HG03066 (cell line): ENCODE results near the gene POLR3C.
A peak's percentile ranks its signal among the peaks of the same experiment; 100 is the strongest.
"Not testable (repeated sequence)": the region's sequence is repeated elsewhere in the genome, so short reads cannot be mapped to it uniquely, and the experiment has no call there.

Experiments
- ATAC-seq: cut with Tn5 transposase; IDR thresholded peaks from one replicate; pipeline ENCODE4 v1.9.1; 2021; ENCODE audit warnings: low read depth; ENCODE audit not compliant: unreplicated experiment

The POLR3C gene

DNA sequence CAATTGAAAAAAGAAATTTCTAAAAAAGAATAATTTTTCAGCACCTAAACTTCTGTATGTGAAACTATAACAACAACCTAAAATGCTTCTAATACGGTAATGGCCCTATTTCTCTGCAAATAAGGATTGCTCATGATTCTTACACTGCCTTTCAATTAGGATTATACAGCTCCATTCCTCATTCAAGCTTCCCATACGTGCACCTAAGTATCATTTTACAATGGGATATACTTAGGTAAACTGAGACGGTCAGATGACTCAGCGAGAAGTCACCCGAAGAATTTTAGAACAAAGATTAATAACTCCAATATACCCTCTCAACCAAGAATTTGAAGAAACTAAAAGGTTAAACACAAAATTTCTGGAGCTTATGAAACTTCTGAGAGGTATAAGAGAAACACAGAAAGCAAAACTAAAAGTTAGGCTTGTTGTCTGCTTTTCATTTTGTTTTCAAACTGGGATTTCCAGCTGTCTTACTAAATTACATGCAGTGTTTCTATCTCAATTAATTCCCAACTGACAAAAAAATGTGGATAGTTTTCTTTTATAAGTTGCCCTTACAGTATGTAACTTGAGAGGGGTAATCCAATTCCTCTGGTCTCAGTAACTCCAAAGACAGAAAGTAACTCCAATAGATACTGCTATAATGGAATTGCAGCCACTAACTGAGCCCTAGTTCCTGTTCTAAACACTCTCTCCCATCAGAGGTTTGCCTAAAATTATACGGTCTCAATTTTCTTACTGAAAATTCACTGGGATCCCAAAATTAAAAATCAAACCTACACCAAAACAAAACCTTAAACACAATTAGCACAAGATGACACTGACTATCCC, 10.8 kb upstream of the POLR3C start:
- not testable (repeated sequence) for ATAC-seq

DNA sequence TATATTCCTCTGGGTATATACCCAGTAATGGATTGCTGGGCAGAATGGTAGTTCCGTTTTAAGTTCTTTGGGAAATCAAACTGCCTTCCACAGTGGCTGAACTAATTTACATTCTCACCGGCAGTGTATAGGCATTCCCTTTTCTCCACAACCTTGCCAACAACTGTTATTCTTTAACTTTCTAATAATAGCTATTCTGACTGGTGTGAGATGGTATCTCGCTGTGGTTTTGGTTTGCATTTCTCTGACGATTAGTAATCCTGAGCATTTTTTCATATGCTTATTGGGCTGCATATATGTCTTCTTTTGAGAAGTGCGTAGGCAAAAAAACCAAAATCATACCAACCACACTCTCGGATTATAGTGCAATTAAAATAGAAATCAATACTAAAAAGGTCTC, 5.9 kb upstream of the POLR3C start:
- not testable (repeated sequence) for ATAC-seq

DNA sequence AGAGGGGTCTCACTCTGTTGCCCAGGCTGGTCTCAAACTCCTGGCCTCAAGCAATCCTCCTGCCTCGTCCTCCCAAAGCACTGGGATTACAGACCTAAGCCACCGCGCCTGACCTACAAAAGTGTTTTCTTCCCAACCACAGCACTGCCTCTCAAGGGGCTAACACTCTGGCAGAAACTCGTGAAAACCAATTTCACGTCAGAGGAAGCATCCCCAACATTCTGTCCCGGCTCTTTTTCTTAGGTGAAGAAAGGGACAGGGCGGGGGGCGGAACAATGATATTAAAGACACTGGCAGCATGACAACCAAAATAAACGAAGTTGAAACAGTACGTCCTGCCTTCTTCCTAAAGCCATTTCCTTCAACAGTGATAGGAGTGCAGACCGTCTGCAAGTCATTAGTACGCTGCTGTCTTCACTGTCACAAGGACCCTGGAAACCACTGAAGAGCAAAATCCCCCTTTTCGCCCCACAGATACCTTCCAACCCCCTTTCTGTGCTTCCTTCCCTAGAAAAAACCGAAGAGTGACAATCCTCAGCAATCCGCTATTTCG, 1.1 kb upstream of the POLR3C start:
- ATAC-seq, result not testable (repeated sequence)

DNA sequence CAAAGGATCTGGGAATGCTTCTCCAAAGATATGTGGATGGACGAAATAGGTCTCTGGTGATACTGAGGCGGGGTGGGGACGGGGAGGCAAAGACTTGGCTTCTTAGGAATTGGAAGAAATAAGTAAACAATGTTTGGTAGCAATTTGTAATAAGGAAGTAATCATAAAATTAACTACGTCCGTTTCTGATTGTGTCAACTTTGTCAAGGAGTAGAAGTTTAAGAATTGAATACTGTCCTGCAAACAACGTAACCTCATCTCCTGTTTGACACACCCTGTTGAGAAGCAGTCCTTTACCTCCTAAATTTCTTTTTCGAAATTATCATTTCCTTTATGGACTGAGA, 471 bp downstream of the POLR3C start:
- ATAC-seq, result no peak

DNA sequence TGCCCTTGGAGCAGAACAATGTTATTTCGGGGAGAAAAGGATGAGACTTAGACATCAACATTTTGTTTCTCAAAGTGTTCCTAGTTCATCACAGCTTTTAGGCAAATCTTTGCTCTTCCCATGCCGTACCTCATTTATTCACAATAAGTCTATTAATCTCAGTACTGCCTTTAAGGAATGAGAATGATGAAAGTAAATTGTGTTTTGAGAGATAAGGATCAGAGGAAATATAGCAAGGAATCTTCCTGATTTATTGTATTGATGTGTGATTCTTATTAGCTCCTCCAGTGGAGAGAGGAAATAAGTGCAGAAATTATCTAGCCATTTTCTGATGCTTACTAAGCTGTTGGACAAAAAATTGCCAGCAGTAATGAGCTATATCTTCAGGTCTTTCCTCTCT, 2.0 kb downstream of the POLR3C start:
- no peak for ATAC-seq

DNA sequence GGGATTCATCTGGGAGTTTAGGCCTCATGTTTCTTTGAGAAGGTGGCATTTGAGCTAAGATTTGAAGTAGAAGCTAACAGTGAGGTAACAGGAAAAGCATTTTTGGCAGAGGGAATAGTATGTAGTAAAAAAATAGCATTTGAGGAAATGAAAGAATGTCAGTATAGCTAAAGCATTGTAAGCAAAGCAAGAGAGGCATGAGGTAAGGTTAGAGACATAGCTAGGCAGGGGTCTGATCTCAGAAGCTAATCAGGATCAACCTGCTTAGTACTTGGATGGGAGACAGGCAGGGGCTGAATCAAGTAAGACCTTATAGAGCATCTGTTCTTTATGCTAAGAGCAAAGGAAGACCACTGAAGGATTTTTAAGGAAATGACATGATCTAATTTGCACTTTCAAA, 4.0 kb downstream of the POLR3C start:
- no peak for ATAC-seq

DNA sequence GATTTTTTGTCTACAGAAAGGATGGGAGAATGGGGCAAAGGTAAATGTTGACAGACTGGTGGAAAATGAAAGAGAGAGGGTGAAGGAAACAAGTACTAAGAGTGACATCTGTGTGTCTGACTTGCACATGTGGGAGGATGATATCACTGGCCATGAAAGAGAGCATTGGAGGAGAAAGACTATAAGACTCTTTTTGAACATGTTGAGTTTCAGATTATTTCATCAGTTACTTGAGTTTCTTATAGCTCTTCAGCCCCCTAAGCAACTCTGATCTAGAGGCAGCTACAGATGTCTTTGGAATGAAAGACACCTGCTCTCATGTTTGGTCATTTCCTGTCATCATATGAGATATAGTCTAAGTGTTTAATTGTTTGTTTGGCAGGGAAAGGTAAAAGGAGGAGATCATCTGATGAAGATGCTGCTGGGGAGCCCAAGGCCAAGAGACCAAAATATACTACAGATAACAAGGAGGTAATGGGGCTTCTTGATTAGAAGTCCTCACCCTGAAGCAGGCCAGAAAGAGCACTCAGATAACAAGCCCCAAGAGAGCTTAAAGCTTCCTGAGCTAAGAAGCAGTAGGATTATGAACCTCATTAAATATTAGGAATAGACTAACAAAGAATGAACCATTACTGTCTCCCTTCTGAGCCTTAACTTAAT, 4.5 kb downstream of the POLR3C start:
- ATAC-seq, result no peak

DNA sequence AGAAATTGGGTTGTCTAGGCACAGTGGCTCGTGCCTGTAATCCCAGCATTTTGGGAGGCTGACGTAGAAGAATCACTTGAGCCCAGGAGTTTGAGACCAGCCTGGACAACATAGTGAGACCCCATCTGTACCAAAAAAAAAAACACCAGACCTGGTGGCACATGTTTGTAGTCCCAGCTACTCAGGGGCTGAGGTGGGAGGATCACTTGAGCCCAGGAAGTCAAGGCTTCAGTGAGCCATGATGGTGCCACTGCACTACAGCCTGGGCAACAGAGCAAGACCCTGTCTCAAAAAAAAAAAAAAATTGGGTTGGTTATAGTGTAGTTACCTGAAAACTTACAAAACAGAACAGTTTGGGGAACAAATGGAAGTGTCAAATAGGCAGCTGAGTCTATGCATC, 6.8 kb downstream of the POLR3C start:
- not testable (repeated sequence) for ATAC-seq

DNA sequence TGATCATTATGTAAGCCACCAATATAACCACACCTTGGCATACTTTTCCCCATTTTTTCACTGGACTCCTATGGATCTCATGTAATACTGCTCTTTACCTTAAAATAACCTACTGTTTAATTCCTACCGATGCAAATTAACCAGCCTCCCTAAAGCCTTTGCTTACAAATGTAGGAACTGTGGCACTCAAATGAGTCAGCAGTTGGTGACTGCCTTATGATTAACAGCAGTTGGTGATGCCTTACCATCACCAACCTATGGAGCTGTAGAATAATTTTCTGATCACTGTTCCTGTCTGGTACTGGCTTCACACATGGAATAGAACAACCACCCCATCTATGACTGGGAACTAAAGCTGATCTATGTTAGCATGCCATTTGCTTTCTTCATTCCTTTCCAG, 13.7 kb downstream of the POLR3C start:
- no peak for ATAC-seq

DNA sequence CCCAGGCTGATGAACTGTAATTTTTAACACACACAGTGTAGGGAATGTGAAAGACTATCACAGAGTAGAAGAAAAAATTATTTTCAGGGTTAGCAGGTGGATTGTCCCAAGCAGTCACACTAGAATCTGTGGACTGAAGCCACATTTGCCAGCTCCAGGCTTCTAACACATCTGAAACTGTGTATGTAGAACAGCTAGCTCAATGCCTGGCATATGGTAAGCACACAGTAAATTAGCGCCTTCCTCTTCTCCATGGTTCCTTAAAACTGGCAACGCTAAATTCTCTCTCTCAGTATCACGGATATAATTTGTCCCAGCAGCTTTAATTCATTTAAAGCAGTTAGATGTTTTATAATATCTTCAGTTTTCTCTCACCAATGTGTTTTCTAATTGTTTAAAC, 19.0 kb downstream of the POLR3C start:
- no peak for ATAC-seq

DNA sequence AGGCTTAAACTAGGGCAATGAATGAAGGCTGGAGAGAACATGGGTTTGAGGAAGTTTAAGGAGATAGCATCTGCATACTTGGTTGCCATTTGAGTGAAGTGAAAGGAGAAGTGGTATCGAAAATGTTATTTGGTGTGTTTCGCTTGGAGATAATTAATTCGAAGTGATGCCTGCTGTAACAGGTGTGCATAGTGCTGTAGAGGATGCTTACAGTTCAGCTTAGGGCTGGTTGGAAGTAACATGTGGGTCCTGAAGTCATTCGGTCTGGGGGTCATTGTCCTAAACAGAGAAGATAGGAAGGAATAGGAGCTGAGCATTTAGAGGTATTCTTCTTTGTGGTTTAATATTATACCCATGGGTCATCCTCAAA, 21.1 kb downstream of the POLR3C start:
- peak; percentile 69 for ATAC-seq

DNA sequence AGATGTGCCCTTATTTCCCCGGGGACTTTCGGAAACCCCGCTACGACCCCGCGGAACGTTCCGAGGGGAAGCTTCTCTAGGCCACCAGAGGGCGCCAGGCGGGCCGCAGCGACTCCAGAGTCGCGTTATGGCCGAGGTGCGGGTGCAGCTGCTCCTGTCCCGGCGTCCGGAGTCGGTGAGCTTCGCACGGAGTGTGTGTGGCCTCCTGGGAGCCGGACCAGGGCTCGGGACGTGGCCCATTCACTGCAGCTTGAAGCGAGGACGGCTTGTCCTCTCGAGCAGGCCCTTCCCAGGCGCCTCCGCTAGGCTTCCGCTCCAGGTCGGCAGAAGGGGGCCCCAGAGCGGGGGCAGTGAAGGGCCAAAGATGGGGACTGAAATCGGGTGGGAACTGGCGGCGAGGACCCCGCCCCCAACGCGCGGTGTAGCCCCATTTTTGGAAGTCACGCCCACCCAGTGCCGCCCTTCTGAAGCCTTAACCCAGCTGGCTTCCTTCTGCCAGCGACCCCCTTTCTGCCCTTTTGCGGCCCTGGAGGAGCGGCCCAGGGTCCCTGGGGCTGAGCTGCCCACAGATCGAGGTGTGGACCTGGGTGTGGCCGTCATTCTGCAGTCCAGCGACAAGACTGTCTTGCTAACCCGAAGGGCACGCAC, 21.6 kb downstream of the POLR3C start, which contains the start of gene NUDT17:
TSS of gene NUDT17 (plus strand) at position 117 of the 648 bp plus-strand sequence. CDS start at position 128, 11 bp downstream.
- ATAC-seq, result peak; percentile 58

DNA sequence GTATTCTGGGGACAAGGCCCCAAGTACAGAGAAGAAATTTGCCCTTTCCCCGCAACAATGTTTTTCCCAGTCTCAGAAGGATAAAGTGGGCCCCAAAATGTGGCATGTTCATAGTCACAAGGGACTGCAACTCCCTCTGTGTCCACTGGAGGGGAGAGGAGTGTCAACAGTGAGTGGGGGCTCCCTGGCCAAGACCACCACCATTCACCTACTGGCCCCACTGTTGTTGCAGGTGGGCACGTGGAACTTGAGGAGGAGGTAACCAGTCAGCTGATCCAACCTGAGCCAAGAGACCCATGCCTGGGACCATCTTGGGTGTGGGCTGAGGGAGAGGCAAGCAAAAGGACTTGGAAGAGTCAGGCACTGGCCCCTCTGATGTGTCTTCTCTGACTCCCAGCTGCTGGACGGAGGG, 22.2 kb downstream of the POLR3C start:
- no peak for ATAC-seq

DNA sequence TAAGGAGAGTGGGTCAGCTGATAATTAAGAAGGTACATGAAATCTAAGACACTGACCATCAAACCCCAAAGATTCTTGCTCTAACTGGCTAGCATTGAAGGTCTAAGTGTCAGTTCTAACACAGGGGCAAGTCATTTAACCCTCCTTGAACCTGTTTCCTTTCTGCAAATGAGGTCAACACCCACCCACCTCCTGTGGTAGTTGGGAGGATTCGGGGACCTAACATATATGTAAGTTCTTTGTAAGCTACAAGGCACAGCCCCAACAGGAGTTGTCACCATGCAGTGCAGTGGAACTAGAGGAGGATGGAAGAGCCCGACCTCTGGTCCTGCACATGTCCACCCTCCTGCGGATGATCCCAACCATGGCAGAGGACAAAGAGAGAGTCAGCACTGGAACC, 23.8 kb downstream of the POLR3C start:
- no peak for ATAC-seq

DNA sequence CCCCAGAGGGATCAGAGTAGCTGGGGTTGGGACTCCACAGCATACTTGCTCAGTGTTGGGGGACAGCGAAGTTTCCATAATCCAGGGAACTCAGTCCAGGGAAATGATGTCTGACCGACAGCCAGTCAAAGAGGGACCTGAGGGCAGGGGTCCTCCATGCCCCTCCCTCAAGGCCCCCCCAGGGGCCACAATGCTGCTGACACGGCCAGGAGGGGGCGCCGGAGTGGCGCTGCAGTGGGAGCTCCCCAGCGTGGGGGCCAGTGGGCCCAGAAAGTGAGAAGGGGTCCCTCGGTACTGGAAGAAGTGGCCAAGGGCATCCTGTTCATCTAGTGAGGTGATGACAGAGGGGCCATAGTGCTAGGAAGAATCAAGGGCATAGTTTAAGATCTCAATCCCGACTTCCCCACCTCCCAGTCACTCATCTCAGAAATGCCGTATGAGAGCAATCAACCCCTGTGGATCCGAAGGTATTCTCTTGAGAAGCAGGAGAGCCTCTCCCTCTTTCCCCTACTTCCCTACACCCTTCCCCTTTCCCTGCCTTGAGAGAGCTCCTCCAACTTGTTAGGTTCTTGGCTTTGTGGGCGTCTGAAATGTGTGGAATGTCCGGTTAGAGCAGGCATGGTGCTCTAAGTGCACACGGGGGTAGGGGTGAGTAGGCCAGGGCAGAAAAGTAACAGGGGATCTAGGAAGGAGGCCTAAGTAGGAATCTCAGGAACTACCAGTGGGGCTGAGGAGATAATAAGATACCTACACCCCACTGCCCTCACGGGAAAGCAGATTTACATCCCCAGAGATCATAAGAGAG, 25.6 kb downstream of the POLR3C start:
- no peak for ATAC-seq

DNA sequence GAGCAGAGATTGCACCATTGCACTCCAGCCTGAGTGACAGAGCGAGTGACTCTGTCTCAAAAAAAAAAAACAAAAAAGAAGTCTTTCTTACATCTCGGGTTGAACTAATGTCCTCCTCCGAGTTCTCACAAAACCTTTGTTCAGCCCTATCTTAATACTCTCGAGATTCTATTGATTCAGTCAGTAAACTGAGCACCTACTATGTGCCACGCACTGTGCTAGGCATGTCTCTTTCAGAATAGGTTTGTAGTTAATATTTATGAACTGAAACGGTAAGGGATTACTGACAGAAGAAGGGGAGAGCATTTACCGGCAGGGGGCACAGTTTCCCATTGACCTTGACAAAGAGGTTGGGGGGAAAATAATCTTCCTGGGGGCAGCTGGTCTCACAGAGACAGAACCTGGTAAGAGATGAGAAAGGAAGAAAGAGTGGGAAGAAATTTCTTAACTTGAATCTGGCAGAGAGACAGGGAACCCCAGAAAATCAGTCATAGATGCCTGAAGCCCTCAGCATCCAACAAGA, 31.5 kb downstream of the POLR3C start:
- ATAC-seq, result no peak

DNA sequence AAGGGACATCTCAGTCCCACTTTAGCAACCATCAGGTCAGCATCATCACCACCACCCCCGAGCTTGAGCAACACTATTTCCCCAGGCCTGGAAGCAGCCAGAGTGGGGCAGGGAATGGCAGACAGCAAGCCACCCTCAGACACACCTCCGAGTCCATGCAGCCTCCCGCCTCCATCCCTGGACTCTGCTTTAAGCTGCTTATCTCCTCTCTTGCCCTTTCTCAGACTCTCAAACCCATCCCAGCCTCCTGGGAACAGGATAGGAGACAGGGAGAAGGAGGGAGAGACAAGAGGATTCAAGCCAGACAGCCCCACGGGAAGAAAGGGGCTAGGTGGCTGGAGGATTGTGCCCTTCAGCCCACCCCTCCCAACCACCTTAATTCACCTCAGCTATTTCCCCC, 33.2 kb downstream of the POLR3C start:
- ATAC-seq, result no peak

DNA sequence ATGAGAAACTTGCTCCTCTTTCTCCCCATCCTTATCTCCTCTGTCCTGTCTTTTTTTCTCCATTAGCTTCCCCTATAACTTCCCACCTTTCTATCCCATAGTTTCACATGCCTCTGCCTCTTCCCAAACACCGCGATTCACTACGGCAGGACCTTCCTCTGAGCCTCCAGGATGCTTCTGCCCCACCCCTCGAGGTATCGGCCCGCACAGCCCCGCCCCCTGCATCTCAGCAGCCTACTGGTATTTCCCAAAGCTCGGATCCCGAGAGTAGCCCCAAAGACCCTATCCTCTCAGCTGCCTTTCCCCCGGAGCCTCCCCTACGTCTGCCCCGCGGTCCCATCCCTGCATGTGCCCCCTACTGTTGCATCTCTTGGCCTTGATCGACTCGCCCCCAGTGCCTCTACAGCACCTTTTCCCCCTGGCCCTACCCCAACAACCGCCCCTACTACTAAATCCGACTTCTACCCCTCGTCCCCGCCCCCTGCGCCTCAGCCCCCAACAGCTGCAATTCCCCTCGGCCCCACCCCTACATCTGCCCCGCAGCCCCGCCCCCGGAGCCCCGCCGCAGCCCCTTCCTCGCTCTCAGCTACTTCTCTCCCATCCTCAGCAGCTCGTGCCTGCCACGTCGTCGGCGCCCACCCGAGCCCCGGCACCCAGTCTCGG, 34.4 kb downstream of the POLR3C start:
- no peak for ATAC-seq

DNA sequence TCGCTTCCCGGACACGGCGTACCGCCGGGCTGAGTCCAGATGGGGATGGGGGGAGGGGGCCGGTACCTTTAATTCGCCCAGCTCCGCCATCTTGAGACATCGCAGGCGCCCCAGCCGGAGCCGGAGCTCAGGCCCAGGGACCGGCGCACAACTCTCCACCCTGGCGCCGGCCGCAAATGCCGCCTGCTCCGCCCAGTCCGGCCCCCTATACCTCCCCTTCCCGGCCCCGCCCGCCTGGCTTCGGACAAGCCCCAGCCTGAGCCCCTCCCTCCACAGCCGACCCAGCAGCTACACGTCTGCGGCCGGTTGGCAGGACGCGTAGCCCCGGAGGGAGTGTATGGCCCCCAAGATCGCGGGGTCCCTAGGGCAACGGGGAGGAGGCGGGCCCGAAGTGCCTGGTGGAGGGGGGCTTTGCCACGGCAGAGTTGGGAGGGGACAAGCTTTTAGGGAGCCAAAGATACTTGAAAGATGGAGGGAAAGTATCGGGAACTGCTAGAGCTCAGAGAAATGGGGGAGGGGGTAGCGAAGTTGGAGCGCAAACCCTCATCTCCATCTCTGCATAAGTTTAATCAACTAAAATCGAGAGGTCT, 35.0 kb downstream of the POLR3C start, which contains the start of gene PIAS3:
TSS of gene PIAS3 (minus strand) at position 181 of the 590 bp plus-strand sequence. CDS start at position 90, 91 bp downstream.
- ATAC-seq, result peak; percentile 76
